IPS-18a (cell line): ENCODE results near the gene TFF3.

ENCODE experiments used
- H3K27ac ChIP-seq: one replicate; pipeline ENCODE4 v1.5.1; 2013; ENCODE audit warnings: low read length
- H3K27me3 ChIP-seq: one replicate; pipeline ENCODE4 v1.6.1; 2013; ENCODE audit warnings: mild to moderate bottlenecking, low read length; ENCODE audit not compliant: control insufficient read depth, insufficient read depth
- H3K36me3 ChIP-seq: one replicate; pipeline ENCODE4 v1.6.1; 2013; ENCODE audit warnings: low read depth, low read length; ENCODE audit not compliant: control insufficient read depth
- H3K4me1 ChIP-seq: one replicate; pipeline ENCODE4 v1.6.1; 2013; ENCODE audit warnings: low read depth, low read length; ENCODE audit not compliant: control insufficient read depth
- H3K4me3 ChIP-seq: one replicate; pipeline ENCODE4 v1.5.1; 2013; ENCODE audit warnings: low read length
- H3K9ac ChIP-seq: one replicate; pipeline ENCODE4 v1.6.1; 2013; ENCODE audit warnings: mild to moderate bottlenecking, low read length, moderate library complexity
- H3K9me3 ChIP-seq: one replicate; pipeline ENCODE4 v1.6.1; 2013; ENCODE audit warnings: low read depth, low read length; ENCODE audit not compliant: control insufficient read depth

TFF3 gene

DNA sequence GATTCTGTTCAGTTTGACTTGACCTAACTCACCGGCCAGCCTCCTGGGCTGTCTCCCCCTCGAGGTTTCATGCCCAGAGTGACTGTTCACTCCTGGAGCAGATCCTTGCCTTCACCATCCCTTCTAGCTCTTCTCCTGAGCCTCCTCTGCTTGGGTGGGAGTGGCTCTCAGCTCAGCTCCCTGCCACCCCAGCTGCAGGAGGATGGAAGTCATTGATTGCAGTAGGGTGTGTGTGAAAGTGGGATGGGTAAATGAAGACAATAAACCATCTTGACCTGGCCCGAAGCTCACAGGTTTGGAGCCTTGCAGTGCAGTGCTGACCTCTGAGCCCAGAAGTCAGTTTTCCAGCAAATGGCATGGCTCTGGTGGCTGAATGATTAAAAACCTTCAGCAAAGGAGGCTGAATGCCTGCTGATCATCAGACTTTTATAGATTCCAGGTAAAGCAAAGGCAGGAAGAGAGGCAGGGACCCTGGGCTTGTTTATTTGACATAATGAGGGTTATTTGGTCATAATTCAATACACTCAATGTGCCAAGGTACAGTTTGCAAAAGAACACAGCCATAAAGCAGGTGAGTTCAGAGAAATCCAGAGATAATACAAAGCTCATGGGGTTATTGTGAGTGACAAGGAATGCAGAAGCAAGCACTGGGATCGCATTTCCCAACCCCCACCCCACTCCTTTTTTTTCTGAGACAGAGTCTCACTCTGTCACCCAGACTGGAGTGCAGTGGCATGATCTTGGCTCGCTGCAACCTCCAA lies 17.5 kb upstream of the TFF3 start:
- Histone ChIP-seq H3K9ac (no peak overlapping the region), H3K4me1 (peaks cover 18% of the 10 kb centered on the region), H3K27me3 (no peaks in the 10 kb centered on the region), H3K27ac (no peak overlapping the region), H3K36me3 (no peaks in the 10 kb centered on the region), H3K4me3 (no peak overlapping the region), H3K9me3 (peaks cover 4% of the 10 kb centered on the region)

DNA sequence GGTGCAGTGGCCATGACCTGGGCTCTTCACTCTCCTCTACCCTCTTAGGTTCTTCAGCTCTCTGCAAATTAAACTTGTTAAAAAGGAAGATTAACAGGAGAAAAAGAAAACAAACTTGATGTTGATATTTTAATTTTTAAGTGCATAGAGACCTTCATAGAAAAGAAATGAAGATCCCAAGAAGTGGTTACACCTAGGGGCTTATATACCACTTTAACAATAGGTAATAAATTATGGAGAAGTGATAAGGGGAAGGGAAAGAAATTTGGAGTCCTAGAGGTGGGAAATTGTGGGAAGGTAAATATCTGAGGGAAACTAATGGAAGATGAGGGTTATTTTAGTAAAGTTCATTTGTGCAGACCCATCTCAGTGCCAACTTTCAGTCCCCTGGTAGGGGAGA lies 16.5 kb upstream of the TFF3 start:
- peaks cover 15% of the 10 kb centered on the region for H3K4me1 ChIP-seq
- H3K36me3 ChIP-seq = no peaks in the 10 kb centered on the region
- no peak overlapping the region for H3K27ac ChIP-seq
- peaks cover 4% of the 10 kb centered on the region for H3K9me3 ChIP-seq
- H3K27me3 ChIP-seq = no peaks in the 10 kb centered on the region
- no peak overlapping the region for H3K4me3 ChIP-seq
- no peak overlapping the region for H3K9ac ChIP-seq

DNA sequence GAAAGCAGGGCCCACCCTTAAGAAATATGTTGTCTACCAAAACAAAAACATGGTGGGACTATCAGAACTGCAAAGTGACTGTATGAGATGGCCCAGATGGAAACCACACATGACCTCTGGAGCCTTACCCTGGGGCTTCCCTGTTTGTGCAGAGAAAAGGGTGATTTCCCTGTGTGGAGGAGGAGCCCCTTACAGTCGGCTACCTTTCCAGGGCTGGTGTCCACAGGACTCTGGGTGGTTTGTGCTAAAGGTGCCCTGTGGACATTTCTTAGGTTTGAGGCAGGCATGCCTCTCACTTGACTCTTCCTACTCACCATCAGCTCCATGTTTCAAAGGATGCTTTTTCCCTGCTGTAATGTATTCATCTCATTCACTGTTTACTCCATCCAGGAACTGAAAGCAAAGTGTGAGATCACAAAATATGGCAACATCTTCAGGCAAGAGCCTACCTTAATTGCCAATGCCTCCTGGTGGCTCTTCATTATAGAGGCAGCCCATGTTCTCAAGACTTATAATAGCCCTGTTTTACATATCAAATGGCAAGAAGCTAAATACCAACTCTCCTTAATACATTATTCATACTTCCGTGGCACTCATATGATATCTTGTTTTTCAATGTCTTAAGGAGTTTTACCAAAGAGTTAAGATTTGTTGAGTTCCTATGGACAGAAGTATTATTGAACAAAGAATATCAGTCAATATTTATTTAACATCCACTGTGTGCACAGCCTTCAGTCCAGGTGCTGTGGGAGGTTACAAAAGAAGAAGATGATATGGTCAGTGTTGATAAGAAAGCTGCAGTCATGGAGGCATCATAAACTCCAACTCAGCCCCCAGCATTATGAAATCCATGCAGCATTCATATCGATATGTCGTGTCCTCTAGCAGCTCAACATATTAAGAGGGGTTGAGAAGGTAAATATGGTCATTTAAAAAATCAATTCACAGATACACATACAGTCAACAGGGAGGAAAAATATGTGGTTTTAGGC lies 15.5 kb upstream of the TFF3 start:
- no peak overlapping the region for H3K9ac ChIP-seq
- H3K36me3 ChIP-seq = no peaks in the 10 kb centered on the region
- peaks cover 4% of the 10 kb centered on the region for H3K9me3 ChIP-seq
- peaks cover 7% of the 10 kb centered on the region for H3K4me1 ChIP-seq
- no peak overlapping the region for H3K27ac ChIP-seq
- H3K27me3 ChIP-seq = no peaks in the 10 kb centered on the region
- no peak overlapping the region for H3K4me3 ChIP-seq

DNA sequence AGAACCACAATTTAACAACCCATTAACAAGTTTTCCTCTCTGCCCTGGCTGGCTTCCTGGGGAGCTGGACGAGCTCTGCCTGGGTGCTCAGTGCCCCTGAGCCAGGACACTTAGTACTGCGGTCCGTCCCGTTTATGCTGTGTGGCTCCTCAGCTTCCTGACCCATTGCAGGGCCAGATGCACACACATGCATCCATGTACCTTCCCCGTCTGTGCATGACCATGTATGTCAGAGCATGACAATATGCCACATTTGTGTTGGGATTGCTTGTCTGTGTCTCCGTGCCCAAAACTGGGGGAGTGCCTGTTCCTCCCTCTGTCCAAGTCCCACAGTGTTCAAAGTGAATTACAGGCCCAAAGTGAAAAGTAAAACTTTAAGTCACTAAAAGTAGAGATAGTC lies 9.7 kb upstream of the TFF3 start:
- H3K36me3 ChIP-seq = no peaks in the 10 kb centered on the region
- H3K9ac ChIP-seq = no peak overlapping the region
- no peaks in the 10 kb centered on the region for H3K27me3 ChIP-seq
- H3K27ac ChIP-seq = no peak overlapping the region
- H3K4me3 ChIP-seq = no peak overlapping the region
- H3K4me1 ChIP-seq = no peaks in the 10 kb centered on the region
- H3K9me3 ChIP-seq = peaks cover 4% of the 10 kb centered on the region

DNA sequence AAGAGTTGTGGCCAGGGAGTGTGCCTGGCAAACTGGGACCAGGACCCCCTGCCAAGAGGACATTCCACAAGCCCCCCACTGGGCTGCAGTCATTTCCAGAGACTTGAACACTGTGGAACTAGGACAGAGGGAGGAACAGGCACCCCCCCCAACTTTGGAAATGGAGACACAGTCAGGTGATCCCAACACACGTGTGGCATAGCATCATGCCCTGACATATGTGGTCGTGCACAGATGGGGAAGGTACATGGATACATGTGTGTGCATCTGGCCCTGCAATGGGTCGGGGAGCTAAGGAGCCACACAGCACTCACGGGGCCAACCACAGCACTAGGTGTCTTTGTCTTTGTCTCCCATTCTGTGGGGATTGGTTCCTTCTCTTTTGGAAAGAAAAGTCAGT lies 6.6 kb upstream of the TFF3 start:
- Histone ChIP-seq H3K36me3 (no peaks in the 10 kb centered on the region), H3K27ac (no peak overlapping the region), H3K4me3 (no peak overlapping the region), H3K4me1 (peaks cover 11% of the 10 kb centered on the region), H3K27me3 (no peaks in the 10 kb centered on the region), H3K9ac (no peak overlapping the region), H3K9me3 (no peaks in the 10 kb centered on the region)

DNA sequence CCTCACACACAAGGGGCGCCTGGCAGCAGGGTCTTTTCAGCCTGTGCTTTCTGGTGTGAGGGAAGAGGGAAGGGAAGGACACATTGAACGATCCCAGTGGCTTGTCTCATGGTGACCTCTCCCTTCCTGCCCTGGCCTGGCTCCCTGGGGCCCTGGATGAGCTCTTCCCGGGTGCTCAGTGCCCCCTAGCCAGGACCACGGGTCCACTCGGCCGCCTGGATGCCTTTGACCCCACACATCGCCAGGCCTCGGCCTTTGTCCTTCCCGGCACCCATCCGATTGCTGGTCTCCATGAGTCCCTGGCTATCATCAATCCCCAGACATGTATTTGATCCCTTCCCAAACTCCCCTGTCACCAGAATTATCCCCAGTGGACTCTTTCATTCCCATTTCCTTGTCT lies 6.0 kb upstream of the TFF3 start:
- peaks cover 17% of the 10 kb centered on the region for H3K4me1 ChIP-seq
- no peak overlapping the region for H3K9ac ChIP-seq
- no peak overlapping the region for H3K27ac ChIP-seq
- H3K4me3 ChIP-seq = no peak overlapping the region
- H3K36me3 ChIP-seq = no peaks in the 10 kb centered on the region
- H3K9me3 ChIP-seq = no peaks in the 10 kb centered on the region
- H3K27me3 ChIP-seq = no peaks in the 10 kb centered on the region

DNA sequence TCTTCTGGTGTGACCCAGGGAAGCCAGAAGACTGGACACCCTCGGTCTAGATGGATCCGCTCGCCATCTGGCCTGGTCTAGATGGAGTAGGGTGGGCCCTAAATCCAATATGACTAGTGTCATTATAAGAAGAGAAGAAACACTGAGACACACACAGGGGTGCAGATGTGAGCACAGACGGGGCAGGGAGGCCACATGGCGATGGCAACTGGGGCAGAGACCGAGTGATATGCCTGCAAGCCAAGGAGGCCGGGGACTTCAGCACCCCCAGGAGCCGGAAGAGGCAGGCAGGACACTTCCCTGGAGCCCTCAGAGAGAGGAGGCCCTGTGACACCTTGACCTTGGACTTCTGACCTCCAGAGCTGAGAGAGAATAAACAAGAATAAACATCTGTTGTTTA lies 5.6 kb upstream of the TFF3 start:
- H3K27me3 ChIP-seq = no peaks in the 10 kb centered on the region
- no peak overlapping the region for H3K27ac ChIP-seq
- H3K4me1 ChIP-seq = peaks cover 17% of the 10 kb centered on the region

DNA sequence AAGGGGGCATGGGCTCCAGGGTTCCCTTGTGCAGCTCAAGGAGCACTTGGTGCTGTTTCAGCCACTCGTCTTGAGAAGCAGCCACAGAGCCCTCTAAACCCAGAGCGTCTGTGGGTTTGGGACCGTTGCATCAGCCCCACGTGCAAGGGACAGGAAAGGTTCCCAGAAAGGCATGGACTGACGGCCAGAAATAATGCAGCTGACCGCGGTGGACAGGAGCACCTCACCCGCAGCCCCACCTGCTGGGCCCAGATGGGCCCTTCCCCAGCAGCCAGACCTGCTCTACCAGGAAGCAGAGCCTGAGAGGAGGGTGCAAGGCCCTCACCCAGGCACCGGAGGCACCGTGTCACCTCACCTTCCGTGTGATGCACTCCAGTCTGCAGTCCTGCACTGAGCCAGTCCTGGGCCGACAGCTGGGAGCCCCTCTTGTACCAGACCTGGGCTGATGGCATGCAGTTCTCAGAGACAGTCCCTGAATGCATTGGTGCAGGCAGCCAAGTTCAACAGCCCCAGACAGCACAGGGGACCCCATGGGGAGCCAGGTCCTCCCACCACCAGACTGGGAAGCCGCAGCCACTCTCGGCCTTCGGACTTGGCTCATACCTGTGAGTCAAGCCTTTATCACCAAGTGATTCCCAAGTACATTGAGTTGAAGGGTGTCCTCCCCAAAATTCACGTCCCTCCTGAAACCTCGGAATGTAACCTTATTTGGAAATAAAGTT lies 4.8 kb upstream of the TFF3 start:
- Histone ChIP-seq H3K9me3 (no peaks in the 10 kb centered on the region), H3K36me3 (no peaks in the 10 kb centered on the region), H3K9ac (no peak overlapping the region), H3K4me3 (no peak overlapping the region), H3K4me1 (peaks cover 17% of the 10 kb centered on the region), H3K27me3 (no peaks in the 10 kb centered on the region), H3K27ac (no peak overlapping the region)

More for the DNA sequence above, 5.6 kb upstream of the TFF3 start:
- Histone ChIP-seq H3K9ac (no peak overlapping the region), H3K9me3 (no peaks in the 10 kb centered on the region), H3K4me3 (no peak overlapping the region), H3K36me3 (no peaks in the 10 kb centered on the region)

DNA sequence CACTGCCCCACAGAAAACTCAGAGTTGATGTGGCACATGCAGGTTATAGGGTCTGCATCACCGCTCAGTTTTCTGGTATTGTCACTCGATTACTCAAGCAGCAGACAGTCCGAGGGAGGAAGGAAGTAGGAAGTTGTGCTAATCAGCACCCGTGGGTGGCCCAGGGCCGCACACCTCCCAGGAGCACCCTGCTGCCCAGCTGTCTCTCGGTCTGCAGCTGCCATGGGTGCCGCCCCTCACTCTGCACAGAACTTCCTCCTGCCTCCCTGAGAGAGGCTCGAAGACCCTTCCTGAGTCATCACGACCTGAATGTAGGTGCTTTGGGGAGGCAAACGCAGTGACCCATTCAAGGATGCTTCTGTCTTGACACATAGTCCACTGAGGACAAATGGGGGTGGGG lies 4.2 kb upstream of the TFF3 start:
- Histone ChIP-seq H3K27ac (no peak overlapping the region), H3K9me3 (no peaks in the 10 kb centered on the region), H3K4me3 (no peak overlapping the region), H3K9ac (no peak overlapping the region), H3K36me3 (no peaks in the 10 kb centered on the region), H3K4me1 (peaks cover 17% of the 10 kb centered on the region), H3K27me3 (no peaks in the 10 kb centered on the region)

DNA sequence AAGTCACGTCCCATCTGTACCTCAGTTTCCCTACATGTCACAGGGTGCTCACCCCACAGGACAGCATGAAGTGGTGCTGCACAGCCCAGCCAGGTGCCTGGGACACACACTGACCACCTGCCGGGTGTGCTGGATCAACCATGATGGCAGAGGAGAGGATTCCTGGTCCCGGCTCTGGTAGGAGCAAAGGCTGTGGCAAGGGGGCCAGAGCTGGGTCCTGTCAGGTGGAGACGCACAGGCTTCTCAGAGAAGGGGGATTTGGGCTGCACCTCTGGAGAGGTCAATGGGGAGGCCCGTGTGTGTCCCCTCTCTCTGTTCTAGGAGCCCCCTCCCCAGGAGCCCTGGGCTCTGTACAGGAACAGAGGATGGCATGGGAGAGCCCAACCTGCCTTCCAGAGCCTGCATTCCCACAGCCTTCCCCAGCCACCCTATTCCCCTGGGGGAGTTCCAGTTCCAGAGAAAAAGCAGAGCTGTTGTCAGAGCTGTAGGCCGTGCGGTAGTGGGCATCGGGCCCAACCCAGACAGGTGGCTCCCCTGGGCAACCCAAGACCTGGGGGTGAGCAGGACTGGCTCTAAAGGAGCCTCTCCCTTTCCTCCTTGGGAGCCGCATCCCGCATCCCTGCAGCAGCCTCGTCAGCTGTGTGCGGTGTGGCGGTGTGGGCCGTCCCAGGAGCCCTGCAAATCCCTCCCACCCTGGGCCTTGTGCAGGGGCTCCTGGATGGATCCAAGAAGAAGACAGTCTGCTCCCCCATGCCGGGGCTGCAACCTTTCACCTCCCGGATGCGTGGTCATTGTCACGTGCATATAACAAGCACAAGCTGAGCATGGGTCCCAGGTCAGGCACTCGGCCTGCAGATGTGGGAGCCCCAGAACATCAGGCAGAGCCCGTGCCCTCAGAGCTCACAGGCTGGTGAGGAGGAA lies 2.9 kb upstream of the TFF3 start:
- Histone ChIP-seq H3K4me1 (peaks cover 26% of the 10 kb centered on the region), H3K9me3 (no peaks in the 10 kb centered on the region), H3K9ac (no peak overlapping the region), H3K36me3 (no peaks in the 10 kb centered on the region), H3K27me3 (no peaks in the 10 kb centered on the region), H3K4me3 (no peak overlapping the region), H3K27ac (no peak overlapping the region)
